SK-N-SH treated with all-trans-retinoic acid at 6 μM for 48 hours (cell line): ENCODE measurements around the gene ARFGEF3.

Experiments
- ATAC-seq: fragments of 200-7000 bp; cut with Tn5 transposase; 3 replicates; pipeline ENCODE4 v1.9.1; 2020; ENCODE audit warnings: mild to moderate bottlenecking, moderate library complexity
- ARNTL ChIP-seq: fragments of 450-650 bp; formaldehyde crosslinking; IDR thresholded peaks from 2 replicates; pipeline ENCODE4 v1.5.0; 2020; ENCODE audit warnings: low read depth, mild to moderate bottlenecking, moderate library complexity, borderline replicate concordance
- BACH2 ChIP-seq: fragments of 250-450 bp; sonication (Bioruptor Pico); IDR thresholded peaks from 2 replicates; pipeline ENCODE4 v1.9.0; 2021; ENCODE audit warnings: mild to moderate bottlenecking, borderline replicate concordance
- CREB5 ChIP-seq: fragments of 250-450 bp; sonication (Bioruptor Pico); IDR thresholded peaks from 2 replicates; pipeline ENCODE4 v1.5.1; 2020; ENCODE audit warnings: low read depth, mild to moderate bottlenecking, moderate library complexity
- CSDC2 ChIP-seq: fragments of 250-450 bp; sonication (Bioruptor Pico); IDR thresholded peaks from 2 replicates; pipeline ENCODE4 v1.5.0; 2020; ENCODE audit warnings: mild to moderate bottlenecking, moderate library complexity
- CSRNP3 ChIP-seq: fragments of 250-450 bp; sonication (Bioruptor Pico); IDR thresholded peaks from 2 replicates; pipeline ENCODE4 v1.5.1; 2021; ENCODE audit warnings: mild to moderate bottlenecking, moderate library complexity
- ESRRG ChIP-seq: fragments of 250-450 bp; sonication (Bioruptor Pico); IDR thresholded peaks from 2 replicates; pipeline ENCODE4 v1.6.1; 2021; ENCODE audit warnings: mild to moderate bottlenecking
- ISL1 ChIP-seq: fragments of 250-450 bp; sonication (Bioruptor Pico); IDR thresholded peaks from 2 replicates; pipeline ENCODE4 v2.1.2; 2022; ENCODE audit warnings: mild to moderate bottlenecking, moderate library complexity
- OSR1 ChIP-seq: fragments of 250-450 bp; sonication (Bioruptor Pico); IDR thresholded peaks from 2 replicates; pipeline ENCODE4 v1.8.0; 2022; ENCODE audit warnings: moderate library complexity, mild to moderate bottlenecking, inconsistent platforms
- PATZ1 ChIP-seq: fragments of 250-450 bp; sonication (Bioruptor Pico); IDR thresholded peaks from 2 replicates; pipeline ENCODE4 v1.8.0; 2020; ENCODE audit warnings: mild to moderate bottlenecking, moderate library complexity, borderline replicate concordance
- POU6F1 ChIP-seq: fragments of 250-450 bp; sonication (Bioruptor Pico); IDR thresholded peaks from 2 replicates; pipeline ENCODE4 v1.8.0; 2021; ENCODE audit warnings: low read depth, mild to moderate bottlenecking, moderate library complexity, borderline replicate concordance
- PPARA ChIP-seq: fragments of 250-450 bp; sonication (Bioruptor Pico); IDR thresholded peaks from 2 replicates; pipeline ENCODE4 v1.5.0; 2020; ENCODE audit warnings: mild to moderate bottlenecking, borderline replicate concordance
- RARB ChIP-seq: fragments of 250-450 bp; sonication (Bioruptor Pico); IDR thresholded peaks from 2 replicates; pipeline ENCODE4 v1.8.0; 2021; ENCODE audit warnings: mild to moderate bottlenecking, moderate library complexity
- SNAI2 ChIP-seq: fragments of 250-450 bp; sonication (Bioruptor Pico); IDR thresholded peaks from 2 replicates; pipeline ENCODE4 v1.5.0; 2020; ENCODE audit warnings: mild to moderate bottlenecking, moderate library complexity
- TCF4 ChIP-seq: fragments of 250-450 bp; sonication (Bioruptor Pico); IDR thresholded peaks from 2 replicates; pipeline ENCODE4 v1.8.0; 2021; ENCODE audit warnings: mild to moderate bottlenecking, moderate library complexity, borderline replicate concordance
- TOX ChIP-seq: fragments of 250-450 bp; sonication (Bioruptor Pico); IDR thresholded peaks from 2 replicates; pipeline ENCODE4 v1.8.0; 2021; ENCODE audit warnings: mild to moderate bottlenecking, moderate library complexity, borderline replicate concordance
- TSHZ2 ChIP-seq: fragments of 250-450 bp; sonication (Bioruptor Pico); IDR thresholded peaks from 2 replicates; pipeline ENCODE4 v1.5.0; 2020; ENCODE audit warnings: mild to moderate bottlenecking, moderate library complexity
- ZC3H10 ChIP-seq: fragments of 250-450 bp; sonication (Bioruptor Pico); IDR thresholded peaks from 2 replicates; pipeline ENCODE4 v1.5.1; 2021; ENCODE audit warnings: mild to moderate bottlenecking, moderate library complexity
- ZFP30 ChIP-seq: fragments of 450-650 bp; formaldehyde crosslinking; IDR thresholded peaks from 2 replicates; pipeline ENCODE4 v1.5.0; 2022; ENCODE audit warnings: mild to moderate bottlenecking, moderate library complexity
- ZNF565 ChIP-seq: fragments of 450-650 bp; formaldehyde crosslinking; conservative IDR thresholded peaks from 2 replicates; pipeline ENCODE4 v1.5.0; 2020; ENCODE audit warnings: low read depth, mild to moderate bottlenecking, moderate library complexity
- ZNF70 ChIP-seq: fragments of 450-650 bp; formaldehyde crosslinking; IDR thresholded peaks from 2 replicates; pipeline ENCODE4 v1.5.0; 2020; ENCODE audit warnings: mild to moderate bottlenecking, moderate library complexity

The ARFGEF3 gene

GRCh38 chr6:138272533-138273315 is 111.0 kb downstream of the ARFGEF3 start:
- TF ChIP-seq RARB (no peak), ESRRG (no peak), CSDC2 (CRISPR knock-in tag) (no peak), CSRNP3 (CRISPR knock-in tag) (no peak), SNAI2 (CRISPR knock-in tag) (no peak), ZFP30 (CRISPR knock-in tag) (no peak), BACH2 (CRISPR knock-in tag) (no peak), ARNTL (CRISPR knock-in tag) (no peak), TOX (CRISPR knock-in tag) (no peak), ZC3H10 (no peak), ZNF565 (CRISPR knock-in tag) (no peak)
- ATAC-seq: no peak

- no peak for ATAC-seq
- TF ChIP-seq PATZ1 (no peak), ZNF70 (CRISPR knock-in tag) (no peak), ZNF565 (CRISPR knock-in tag) (no peak), TCF4 (CRISPR knock-in tag) (no peak), CSDC2 (CRISPR knock-in tag) (no peak), PPARA (CRISPR knock-in tag) (no peak), OSR1 (no peak), POU6F1 (CRISPR knock-in tag) (no peak), TSHZ2 (CRISPR knock-in tag) (no peak), SNAI2 (CRISPR knock-in tag) (no peak), BACH2 (CRISPR knock-in tag) (no peak), CREB5 (CRISPR knock-in tag) (no peak), RARB (no peak), CSRNP3 (CRISPR knock-in tag) (no peak), ISL1 (CRISPR knock-in tag) (no peak)
- TF ChIP-seq, all 23 proteins: peak for 0
Measured at GRCh38 chr6:138275976-138276375, 114.2 kb downstream of the ARFGEF3 start.
